Bronchus fibroblast of lung (primary cell): ENCODE data around the gene SEC31A. TPM values are rescaled to one million over a fixed set of nuclear protein-coding genes. Genes with fewer than 3 reads are reported as not detected.

ENCODE experiments used
- total RNA-seq: library from RNA; depleted of rRNA; stranded (reverse); fragments of >200 nt; gene quantifications from 2 replicates; pipeline ENCODE4 v1.2.3, GENCODE V29; 2015

The SEC31A gene
- total RNA-seq, result 143 and 162 TPM in 2 replicates

GRCh38 chr4:82890901-82891706, at the start of gene SEC31A:
Gene SEC31A, minus strand, starts transcription at chr4:82891153. Its CDS starts 9,217 bp downstream, at chr4:82881936.

GRCh38 chr4:82900411-82901182, 9.6 kb upstream of the SEC31A start, which contains the start of gene THAP9:
Gene THAP9, plus strand, starts transcription at chr4:82900735. Its CDS starts 68 bp downstream, at chr4:82900803.

GRCh38 chr4:82798168-82799005, 92.6 kb downstream of the SEC31A start, which contains the start of gene SCD5:
Gene SCD5, minus strand, starts transcription at chr4:82798796. Its CDS starts 259 bp downstream, at chr4:82798537.

Other genes with a start within 250 kb of the SEC31A start
- 4.0 and 4.9 TPM in 2 replicates for gene SCD5, start 92.4 kb downstream of the SEC31A start, total RNA-seq
- 1.9 and 5.9 TPM in 2 replicates for gene THAP9, start 9.6 kb upstream of the SEC31A start, total RNA-seq
- 13.4 and 13.5 TPM in 2 replicates for gene LIN54, start 119.7 kb upstream of the SEC31A start, total RNA-seq
- 50.3 and 52.0 TPM in 2 replicates for gene COPS4, start 144.0 kb upstream of the SEC31A start, total RNA-seq
- 0.34 and 0.89 TPM in 2 replicates for gene PLAC8, start 223.6 kb upstream of the SEC31A start, total RNA-seq